Activated CD8-positive, alpha-beta memory T cell treated with anti-CD3 and anti-CD28 coated beads, Interleukin-2, amount 50 U/mL, for 1 hour (primary cell): ENCODE data around the gene RAB24.

Experiments used
- DNase-seq: peaks from one replicate; pipeline ENCODE4 v3.0.0-alpha.2; 2020; ENCODE audit errors: extremely low read depth

RAB24 gene

DNA sequence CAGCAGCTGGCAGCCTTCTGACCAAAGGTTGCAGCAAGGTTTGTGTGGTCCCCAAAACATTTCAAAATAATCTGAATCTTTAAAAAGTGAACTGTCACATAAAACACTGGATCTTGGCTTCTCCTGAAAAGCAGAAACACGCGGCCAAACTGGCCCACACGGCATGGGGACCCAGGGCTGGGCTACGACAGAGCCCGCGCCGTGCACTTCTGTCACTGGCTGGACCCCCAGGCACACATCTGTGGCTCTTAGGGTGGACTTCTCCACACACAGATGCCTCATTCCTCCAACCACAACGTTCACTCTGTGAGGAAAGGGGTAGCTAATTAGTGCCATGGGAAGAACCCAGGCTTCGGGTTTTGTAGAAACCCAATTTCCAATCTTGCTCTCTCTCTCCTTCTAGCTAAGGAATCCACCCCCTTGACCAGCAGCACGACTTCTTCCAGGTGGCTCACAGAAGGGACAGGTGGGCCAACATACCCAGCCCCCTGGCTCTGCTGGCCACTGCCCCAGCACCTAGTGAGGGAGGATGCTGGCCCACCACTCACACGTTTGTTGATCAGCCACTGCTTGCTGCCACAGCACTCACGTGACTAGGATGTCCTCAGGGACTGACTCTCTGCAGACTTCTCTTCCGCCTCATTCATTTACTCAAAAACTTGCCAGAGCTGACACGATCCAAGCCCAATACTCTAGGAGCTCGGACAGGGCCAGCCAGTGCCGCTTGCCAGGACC lies 30.1 kb upstream of the RAB24 start:
- no peak for DNase-seq

DNA sequence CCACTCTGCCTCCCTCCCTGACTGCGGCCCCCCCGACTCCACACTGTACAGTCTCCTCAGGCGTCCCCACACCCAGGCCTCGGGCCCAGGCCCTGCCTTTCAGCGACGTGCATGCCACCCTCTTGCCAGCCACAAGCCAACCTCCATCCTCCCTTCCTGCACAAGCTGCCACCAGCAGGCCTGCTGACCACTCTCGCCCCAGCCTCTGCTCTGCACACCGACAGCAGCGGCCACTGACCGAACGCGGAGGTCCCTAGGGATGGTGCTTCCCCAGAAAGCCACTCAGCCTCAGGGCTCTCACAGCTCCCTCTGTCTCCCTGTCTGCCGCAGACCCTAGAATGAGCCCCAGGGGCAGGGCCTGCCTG lies 29.4 kb upstream of the RAB24 start:
- DNase-seq = no peak

DNA sequence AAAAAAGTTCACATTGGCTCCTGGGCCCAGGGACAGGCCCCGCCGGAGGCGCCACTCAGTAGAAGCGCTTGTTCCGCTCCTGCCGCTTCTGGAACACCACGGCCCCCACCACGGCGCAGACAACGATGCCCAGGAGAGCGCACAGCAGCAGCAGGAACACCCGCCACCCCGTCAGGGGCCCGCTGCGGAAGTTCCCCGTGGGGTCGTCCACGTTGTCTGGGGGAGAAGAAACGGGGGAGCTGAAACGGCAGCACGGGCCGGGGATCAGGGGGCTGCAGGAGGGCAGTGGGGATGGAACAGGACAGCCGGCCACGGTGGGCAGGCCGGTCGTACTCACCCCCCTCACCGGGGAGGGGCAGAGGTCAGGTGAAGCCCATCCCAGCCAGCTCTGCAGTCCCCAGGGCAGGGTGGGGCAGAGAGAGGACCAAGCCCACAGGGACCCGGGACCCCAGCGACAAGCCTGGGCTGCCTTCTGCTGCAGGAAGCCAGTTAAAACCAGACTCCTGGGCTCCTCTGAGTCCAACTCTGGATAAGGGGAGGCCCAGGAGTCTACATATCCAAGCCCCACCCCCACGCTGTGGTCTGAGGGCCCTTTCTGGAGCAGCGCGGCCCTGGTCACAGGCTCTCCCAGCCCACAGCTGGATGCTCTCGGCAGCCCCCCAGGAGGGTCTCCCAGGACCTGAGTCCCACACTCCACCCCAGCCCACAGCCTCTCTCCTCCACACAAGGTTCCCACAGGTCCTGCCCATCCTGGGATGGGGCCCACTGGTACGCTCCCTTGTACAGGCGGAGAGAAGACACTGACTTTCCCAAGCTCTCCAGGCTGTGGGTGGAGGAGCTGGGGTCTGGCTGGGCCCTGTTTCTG lies 28.7 kb upstream of the RAB24 start:
- no peak for DNase-seq

DNA sequence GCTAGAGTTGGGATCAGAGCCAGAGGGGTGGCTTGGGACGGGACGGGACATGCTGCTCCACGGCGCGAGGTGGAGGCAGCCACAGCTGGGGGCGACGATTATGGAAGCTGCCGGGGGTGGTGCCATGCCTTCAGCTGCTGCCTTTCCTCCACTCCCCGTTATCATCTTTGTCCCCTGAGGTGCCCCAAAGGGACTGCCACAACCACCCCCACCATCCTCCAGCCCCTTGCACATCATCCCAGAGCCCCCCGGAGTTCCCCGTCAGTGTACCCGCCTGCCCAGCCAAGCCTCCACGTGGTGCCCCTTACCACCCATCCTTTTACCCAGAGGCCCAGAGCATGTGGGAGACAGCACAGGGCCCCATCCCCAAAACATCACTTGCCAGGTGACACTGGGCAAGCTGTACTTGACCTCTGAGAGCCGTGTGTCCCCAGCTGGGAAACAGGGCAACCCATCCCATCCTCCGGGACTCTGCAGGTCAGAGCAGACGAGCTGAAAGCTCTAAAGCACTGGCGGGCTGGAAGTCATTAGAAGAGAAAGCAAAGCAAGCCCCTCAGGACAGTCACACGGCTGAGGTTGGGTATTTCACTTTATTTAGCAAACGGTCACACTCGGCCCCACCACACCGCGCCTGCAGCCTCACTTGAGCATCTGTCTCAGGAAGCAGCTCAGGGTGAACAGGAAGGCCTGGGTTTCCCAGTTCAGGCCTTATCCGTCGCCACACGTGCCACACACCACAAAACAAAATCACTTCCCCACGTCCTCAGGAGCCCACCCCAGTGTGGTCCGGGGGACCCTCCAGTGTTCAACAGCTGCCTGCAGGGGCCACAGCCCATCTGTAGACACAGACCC lies 27.7 kb upstream of the RAB24 start:
- DNase-seq = no peak

DNA sequence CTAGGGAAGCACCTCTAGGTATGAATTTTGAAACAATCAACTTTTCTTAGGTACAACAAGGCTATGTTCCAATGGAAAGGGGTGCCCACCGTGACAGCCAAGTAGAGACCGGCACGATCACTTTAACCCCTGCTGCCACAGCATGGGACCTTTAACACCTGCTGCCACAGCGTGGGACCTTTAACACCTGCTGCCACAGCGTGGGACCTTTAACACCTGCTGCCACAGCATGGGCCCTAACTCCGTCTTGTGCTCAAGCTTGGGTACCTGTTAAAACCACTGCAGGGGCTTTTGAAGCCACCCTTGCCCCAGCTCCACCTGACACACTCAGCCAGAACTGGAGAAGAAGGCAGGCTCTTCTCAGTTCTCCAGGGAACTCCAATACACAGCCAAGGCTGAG lies 26.4 kb upstream of the RAB24 start:
- no peak for DNase-seq

DNA sequence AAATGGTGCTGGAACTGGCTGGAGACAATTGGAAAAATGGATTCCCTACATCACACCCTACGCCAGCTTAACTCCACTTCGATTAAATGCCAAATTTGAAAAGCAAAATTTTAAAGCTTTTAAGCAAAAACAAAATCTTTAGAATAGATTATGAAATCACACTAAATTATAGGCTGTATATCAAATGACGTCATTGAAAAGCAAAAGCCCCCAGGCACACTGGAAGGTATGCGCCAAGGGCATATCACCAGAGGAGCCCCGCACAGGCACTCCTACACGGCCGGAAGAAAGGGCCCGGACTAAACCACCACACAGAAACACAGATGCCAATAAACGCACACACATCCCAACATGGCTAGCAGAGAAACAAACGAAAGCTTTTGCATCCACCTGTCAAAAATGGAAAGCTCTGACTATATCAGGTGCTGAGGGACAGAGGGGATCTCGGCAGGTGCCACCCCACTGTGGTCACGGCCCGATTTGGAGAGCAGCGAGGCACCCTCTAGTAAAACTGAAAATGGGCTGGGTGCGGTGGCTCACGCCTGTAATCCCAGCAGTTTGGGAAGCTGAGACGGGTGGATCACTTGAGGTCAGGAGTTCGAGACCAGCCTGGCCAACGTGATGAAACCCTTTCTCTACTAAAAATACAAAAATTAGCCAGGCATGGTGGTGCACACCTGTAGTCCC lies 25.2 kb upstream of the RAB24 start:
- DNase-seq = no peak

DNA sequence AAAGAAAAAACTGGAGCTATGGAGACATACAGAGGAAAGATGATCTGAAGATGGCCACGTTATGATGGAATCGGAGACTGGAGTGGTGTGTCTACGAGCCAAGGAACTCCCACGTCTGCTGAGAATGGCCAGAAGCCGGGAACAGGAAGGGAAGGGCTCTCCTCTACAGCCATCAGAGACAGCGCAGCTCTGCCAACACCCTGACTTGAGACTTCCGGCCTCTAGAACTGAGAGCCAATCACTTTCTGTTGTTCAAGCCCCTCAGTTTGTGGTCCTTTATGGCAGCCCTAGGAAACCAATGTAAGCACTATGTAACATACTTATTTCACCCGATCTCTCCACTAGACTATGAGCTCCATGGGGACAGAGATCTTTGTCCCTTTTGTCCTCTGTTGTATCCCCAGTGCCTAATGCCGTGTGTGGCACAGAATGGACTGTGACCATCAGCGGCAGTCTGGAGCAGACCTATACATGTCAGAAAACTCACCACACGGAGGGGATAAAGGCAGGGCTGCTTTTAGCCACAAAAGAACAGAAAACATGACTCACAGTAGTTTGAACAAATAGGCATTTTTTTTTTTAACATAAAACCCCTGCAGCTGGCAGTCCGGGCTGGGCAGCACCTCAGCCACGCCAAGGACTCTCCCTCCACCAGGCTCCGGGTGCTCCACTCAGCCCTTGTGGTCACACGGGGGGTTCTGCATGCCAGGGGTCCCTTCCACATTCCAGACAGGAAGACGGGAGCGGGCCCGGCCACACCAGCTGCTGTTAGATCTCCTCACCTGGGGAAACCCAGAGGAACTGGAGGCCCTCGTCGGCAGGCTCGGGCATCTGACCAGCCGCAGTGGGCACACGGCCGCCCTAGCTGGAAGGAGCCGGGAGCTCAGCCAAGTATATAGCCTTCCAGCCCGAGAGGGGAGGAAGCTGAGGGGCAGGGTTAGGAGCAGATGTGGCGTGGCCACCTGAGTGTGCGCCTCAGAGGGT lies 24.3 kb upstream of the RAB24 start:
- no peak for DNase-seq

DNA sequence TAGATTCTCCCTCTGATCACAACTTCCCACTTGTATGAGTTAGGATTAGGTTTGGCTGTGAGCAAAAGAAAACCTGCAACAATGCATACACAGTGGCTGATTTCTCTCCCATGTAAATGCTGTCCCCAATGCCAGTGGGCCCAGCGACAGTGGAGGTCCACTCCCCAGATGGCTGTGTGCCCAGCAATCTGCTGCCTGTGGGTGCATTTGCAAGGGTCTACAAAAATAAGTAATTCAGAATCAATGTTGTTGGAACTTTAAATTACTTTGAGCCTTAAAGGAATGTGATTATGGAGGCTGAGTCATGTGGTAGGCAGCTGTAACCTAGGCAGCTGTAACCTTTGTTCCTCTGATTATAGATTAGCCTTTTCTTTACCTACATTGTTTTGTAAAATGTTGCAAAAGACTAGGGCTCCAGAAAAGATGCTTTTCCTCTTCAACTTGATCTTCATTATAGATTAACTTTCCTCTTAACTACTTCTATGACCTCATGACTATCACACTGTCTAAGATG lies 22.4 kb upstream of the RAB24 start:
- DNase-seq = no peak

DNA sequence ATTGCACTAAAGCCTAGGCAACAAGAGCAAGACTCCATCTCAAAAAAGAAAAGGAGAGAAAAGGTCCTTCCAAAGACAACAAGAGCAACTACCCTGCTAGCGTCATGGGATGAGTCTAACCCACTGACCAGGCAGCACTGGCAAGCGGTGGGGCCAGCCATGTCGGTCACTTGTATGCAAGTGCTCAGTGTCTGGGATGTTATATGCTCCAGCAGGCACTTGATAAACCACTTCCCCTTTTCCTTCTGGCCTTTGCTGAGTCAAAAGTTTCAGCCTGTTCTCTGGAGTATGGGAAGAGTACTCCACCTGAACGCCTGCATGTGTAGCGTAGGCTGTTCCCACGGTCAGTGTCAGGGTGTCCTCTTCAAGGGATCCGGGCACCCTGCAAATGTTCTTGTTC lies 17.4 kb upstream of the RAB24 start:
- no peak for DNase-seq

DNA sequence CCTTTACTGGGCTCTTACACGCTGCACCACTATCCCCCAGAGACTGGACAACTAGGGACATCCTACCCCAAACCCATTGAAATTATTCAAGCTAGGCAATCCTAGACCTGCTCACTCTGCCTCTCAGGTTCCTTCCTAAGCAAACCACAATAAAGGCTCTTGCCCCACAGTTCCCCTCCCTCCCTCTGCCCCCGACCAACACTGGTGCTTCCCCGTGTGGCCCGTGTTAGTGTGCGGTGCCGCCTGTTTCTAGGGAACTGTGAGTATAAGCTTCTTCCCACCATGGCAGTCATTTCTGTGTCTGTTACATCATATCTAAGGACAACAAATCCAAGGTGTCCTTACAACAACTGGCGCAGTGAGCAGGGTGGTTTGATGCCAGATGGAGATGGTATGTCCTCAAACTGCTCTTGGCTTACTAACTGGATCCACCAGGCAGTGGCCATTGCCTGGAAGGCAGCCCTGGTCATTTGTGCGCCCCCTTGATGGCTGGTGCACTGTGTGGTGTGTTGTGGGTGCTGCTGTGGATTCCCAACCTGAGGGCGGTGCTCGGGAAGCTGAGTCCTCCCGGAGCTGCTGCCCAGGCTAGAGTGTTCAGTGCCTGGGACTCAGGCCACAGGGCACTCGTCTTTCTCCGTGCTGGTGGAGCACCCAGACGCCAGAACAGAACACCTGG lies 16.5 kb upstream of the RAB24 start:
- DNase-seq = no peak

DNA sequence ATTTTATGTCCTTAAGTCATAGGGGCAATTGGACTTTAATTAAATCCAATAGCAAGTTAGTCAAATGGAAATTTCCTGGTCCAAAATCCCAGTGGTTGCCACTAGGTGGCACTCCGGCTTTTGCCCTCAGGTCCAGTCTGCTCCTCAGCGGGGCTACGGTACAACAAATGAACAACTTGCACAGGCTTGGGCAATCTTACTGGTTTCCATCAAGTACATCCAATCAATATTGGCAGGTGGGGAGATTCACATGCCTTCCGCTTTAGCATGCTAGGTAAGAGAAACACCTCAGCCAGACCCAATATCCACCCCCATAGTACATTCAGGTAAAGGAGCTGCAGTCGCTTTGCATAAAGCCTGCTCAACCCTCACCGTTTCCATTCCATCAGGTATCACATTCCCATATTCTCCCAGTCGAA lies 14.4 kb upstream of the RAB24 start:
- no peak for DNase-seq

DNA sequence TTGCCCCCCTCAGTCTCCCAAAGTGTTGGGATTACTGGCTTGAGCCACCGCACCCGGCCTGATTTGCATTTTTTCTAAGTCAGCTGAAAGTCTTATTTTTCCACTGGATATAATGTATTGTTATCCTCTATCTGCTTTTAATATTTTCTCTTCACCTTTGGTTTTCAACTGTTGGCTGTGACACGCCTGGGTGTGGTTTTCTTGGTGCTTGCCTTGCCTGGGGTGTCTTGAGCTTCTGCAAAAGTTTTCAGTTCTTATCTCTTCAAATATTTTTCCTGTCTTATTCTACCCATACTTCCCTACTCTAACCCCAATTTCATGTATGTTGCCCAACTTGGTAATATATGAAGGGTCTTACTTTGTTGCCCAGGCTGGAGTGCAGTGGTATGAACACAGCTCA lies 12.5 kb upstream of the RAB24 start:
- no peak for DNase-seq

DNA sequence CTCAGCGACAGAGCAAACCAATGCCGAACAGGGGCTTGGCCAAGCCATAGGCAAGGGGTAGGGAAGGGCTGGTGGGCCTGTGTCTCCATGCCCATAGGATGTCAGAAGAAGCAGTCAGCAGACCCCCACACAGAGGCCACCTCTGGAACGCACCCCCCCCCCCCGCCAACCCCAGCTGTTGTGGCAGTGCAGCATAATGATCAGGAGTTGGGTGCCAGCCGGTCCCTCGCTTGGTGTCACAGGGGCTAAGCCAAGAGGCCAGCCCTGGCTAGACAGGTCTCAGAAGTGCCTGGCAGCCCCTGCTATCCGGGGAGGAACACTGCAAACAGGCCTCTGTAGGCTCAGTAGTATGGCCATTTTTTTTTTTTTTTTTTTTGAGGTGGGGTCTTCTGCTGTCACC lies 11.9 kb upstream of the RAB24 start:
- DNase-seq = no peak

DNA sequence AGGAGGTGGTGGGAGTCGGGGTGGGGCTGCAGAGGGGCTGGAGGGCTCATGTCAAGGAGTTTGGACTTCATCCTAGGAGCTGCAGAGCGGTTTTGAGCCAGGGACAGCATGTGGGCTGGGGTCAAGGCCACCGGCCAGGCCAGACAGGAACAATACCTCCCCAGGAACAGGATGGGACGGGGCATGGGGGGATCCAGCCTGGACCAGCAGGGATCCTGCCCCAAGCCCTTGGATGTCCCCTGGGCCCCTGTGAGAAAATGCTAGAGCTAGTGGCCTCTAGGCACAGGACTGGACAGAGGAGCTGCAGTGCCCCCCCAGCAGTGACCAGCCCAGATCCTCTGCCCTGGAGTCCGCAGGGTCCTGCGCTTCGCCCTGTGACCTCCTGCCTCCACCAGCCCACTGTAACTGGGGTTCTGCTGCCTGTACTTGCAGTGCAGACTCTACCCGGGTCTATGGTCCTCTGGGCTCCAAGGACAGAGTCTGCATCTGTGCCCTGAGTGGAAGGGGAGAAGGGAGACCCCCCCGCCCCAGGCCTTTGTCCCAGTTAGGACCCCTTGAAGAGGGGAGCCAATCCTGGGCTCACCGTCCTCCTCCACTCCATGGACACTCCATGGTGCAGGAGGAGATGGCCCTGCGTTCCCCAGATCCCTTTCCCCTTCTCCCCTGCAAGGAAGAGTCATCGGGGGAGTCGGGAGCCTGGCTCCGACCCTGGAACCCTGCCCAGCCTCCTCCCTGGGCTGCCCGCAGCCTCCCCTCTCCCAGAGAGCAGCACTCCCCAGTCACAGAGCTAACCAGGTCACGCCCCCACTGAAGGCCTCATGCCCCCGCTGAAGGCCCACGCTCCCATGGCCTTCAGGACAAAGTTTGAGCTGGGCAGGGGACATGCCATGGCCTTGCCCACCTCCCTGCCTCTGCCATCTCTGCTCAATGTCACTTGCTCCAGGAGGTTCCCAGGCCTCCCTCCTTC lies 11.1 kb upstream of the RAB24 start:
- no peak for DNase-seq

DNA sequence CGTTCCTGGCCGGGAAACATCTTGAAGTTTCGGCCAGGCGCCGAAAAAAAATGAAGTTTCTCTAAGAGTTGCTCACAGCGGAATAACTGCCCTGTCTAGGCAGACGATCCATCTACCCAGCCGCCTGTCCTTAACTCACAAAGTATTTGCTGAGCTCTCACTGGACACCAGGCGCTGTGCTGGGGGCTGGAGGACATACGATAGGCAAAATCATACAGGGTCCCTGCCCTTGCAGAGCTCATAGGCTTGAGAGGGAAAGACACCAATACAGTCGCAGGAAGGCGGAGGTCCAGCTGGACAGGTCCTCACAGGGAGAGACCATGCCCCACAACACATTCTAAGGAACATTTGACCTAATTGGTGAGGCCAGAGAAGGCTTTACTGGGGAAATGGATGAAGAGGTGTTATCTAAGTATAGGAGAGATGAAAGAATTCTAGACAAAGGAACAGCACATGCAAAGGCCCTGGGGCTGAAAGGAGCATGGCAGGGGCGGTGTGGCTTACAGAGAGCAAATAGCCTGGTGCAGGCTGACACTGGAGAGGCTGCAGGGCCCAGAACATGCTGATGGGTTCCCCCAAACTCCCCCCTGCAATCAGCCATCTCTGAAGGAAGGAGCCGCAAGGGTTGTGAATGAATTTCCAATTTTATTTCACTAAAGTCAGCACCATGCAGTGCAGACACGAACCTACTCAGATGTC lies 10.2 kb upstream of the RAB24 start:
- no peak for DNase-seq

DNA sequence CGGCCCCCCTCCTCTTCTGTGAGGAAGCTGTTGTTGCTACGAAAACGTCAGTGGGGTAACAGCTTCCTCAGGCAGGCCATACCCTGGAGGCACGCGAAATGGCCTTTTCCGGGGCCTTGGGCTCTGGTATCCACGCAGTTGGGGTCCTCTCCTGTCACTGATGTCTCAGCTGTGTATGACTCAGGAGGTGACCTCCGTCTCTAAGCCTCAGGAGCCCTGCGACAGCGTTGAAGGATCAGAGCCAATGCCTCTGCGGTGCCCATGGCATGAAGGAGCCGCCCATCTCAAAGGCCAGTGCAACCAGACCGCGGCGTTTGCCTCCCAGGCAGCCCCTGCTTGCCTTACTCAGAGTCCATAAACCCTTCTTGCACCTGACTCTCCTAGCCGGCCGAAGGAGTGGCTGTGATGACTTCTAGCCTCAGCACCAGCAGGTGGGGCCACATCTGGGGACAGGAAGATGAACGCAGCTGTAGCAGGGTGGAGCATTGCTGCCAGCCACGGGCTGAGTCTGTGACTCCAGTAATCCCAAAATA lies 9.2 kb upstream of the RAB24 start:
- no peak for DNase-seq

DNA sequence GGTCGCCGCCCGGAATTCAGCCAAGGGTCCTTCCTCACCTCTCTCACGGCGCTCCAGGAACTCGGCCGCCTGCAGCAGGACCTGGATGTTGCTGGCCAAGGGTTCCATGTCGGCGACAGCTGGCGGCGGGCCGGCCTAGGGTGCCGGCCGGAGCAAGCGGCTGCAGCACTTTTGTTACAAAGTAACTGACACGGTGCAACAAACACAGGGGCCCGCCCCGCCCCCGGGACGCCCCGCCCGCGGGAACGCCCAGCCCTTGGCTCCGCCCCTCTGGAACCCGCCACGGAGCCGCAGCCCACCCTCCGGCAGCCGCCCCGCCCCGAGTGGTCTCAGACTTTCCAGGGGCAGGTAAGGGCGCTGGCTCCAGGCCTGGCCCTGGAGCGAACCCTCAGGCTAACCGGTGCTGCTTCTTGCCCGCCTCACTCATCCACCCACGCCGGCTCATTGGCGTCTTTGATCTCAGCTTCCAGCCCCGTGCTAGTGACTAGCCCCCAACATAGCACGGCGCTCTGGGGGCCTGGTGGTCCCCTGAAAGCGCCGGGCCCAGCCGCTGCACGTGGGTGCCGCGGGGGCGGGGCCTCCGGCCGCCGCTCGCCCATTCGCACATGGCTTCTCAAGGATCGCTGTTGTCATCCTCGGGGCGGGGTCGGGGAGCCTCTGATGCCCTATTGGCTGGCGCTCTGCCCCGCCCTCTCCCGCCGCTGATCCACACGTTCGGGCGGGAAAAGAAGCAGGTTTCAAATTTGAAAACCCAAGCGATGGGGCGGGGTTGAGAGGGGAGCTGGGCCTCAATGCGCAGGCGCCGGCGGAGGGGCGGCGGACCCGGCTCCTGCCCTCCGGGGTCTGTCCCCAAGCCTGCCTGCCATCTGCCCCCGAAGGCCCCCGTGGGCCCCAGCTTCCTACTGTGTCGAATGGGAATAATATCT lies 8.5 kb upstream of the RAB24 start, which contains the start of gene MXD3:
Gene MXD3 (minus strand): TSS at position 176 of the 926 bp plus-strand sequence. CDS start 68 bp downstream, at position 108.
- peak; percentile 91 for DNase-seq
